DND-41 (cell line): Measurements from ENCODE around the gene IHH.

ENCODE experiments used
- ATAC-seq: fragments of 200-7000 bp; cut with Tn5 transposase; 3 replicates; pipeline ENCODE4 v1.9.1; 2021; ENCODE audit warnings: low read depth; ENCODE audit not compliant: insufficient read depth
- DNase-seq: peaks from one replicate; pipeline ENCODE4 v3.0.0-alpha.2; 2020
- H2AFZ ChIP-seq: 2 replicates; pipeline ENCODE4 v1.6.0; 2012; ENCODE audit warnings: low read depth, low read length
- H3K27ac ChIP-seq: 2 replicates; pipeline ENCODE4 v1.5.1; 2012; ENCODE audit warnings: low read length, inconsistent platforms
- H3K27me3 ChIP-seq: fragments of 200-600 bp; sonication (generic); 2 replicates; pipeline ENCODE4 v1.6.0; 2012; ENCODE audit warnings: low read length, mild to moderate bottlenecking, inconsistent platforms; ENCODE audit not compliant: insufficient read depth, poor library complexity
- H3K36me3 ChIP-seq: 2 replicates; pipeline ENCODE4 v1.5.1; 2012; ENCODE audit warnings: low read length, inconsistent platforms; ENCODE audit not compliant: insufficient read depth
- H3K4me1 ChIP-seq: 2 replicates; pipeline ENCODE4 v1.5.1; 2012; ENCODE audit warnings: mild to moderate bottlenecking, low read length; ENCODE audit not compliant: insufficient read depth
- H3K4me2 ChIP-seq: 2 replicates; pipeline ENCODE4 v1.6.0; 2012; ENCODE audit warnings: mild to moderate bottlenecking, moderate library complexity, low read length, inconsistent platforms; ENCODE audit not compliant: insufficient read depth
- H3K4me3 ChIP-seq, 2 experiments: fragments of 200-600 bp in 1 of 2; shearing (Covaris generic) in 1 of 2; 2 replicates each; pipeline ENCODE4 v1.5.1; 2012 to 2016; ENCODE audit warnings: inconsistent platforms in 2 of 2, low read length in 2 of 2, mild to moderate bottlenecking in 2 of 2, low read depth in 1 of 2, moderate library complexity in 1 of 2
- H3K79me2 ChIP-seq: 2 replicates; pipeline ENCODE4 v1.6.0; 2012; ENCODE audit warnings: low read length, inconsistent platforms; ENCODE audit not compliant: insufficient read depth
- H3K9ac ChIP-seq: 2 replicates; pipeline ENCODE4 v1.6.0; 2012; ENCODE audit warnings: low read depth, mild to moderate bottlenecking, inconsistent platforms, low read length, moderate library complexity
- H3K9me3 ChIP-seq: 2 replicates; pipeline ENCODE4 v1.5.1; 2012; ENCODE audit warnings: low read length, moderate library complexity, mild to moderate bottlenecking, inconsistent platforms; ENCODE audit not compliant: insufficient read depth, severe bottlenecking
- H4K20me1 ChIP-seq: 2 replicates; pipeline ENCODE4 v1.6.0; 2012; ENCODE audit warnings: low read length; ENCODE audit not compliant: insufficient read depth
- EZH2 ChIP-seq: IDR thresholded peaks from 3 replicates; pipeline ENCODE4 v1.6.1; 2012; ENCODE audit warnings: borderline replicate concordance, low read depth, mild to moderate bottlenecking, moderate library complexity, low read length, inconsistent platforms; ENCODE audit not compliant: severe bottlenecking
- TF ChIP-seq, protein P1 (sequence below): IDR thresholded peaks from 2 replicates; pipeline ENCODE4 v1.5.1; 2012; ENCODE audit warnings: borderline replicate concordance, low read length, moderate library complexity, mild to moderate bottlenecking; ENCODE audit not compliant: poor library complexity, severe bottlenecking; ENCODE audit errors: extremely low read depth

The IHH gene

DNA sequence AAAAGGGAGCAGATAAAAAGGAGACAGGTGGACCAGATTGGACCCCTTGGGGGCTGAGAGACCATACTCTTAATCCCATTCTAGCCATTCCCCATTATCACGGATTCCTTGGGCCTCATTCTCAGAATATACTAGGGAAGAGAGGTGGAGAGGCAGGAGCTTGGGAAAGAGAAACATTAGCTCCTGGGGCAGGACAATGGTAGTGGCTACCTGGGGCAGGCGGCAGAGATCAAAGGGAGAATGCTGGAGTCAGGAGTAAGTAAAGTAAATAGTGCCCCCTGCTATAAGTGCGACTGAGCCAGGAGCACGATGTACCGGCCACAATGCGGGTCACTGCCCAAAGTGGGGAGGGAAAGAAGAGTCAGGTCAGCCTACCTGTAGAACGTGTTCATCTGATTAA lies 20.4 kb upstream of the IHH start:
- Histone ChIP-seq H3K4me1 (no peaks in the 10 kb centered on the region), H3K4me2 (no peak overlapping the region), H3K9me3 (no peaks in the 10 kb centered on the region), H3K79me2 (no peaks in the 10 kb centered on the region), H3K27me3 (no peaks in the 10 kb centered on the region), H2AFZ (no peak overlapping the region), H3K27ac (no peak overlapping the region), H4K20me1 (no peaks in the 10 kb centered on the region), H3K36me3 (peaks cover 17% of the 10 kb centered on the region; the same call in 1 of the 2 replicates), H3K9ac (no peak overlapping the region), H3K4me3 (no peak overlapping the region)
- TF ChIP-seq, protein P1, sequence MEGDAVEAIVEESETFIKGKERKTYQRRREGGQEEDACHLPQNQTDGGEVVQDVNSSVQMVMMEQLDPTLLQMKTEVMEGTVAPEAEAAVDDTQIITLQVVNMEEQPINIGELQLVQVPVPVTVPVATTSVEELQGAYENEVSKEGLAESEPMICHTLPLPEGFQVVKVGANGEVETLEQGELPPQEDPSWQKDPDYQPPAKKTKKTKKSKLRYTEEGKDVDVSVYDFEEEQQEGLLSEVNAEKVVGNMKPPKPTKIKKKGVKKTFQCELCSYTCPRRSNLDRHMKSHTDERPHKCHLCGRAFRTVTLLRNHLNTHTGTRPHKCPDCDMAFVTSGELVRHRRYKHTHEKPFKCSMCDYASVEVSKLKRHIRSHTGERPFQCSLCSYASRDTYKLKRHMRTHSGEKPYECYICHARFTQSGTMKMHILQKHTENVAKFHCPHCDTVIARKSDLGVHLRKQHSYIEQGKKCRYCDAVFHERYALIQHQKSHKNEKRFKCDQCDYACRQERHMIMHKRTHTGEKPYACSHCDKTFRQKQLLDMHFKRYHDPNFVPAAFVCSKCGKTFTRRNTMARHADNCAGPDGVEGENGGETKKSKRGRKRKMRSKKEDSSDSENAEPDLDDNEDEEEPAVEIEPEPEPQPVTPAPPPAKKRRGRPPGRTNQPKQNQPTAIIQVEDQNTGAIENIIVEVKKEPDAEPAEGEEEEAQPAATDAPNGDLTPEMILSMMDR = no peak
- no peak for TF ChIP-seq EZH2
- DNase-seq (no peak), ATAC-seq (no peak)

DNA sequence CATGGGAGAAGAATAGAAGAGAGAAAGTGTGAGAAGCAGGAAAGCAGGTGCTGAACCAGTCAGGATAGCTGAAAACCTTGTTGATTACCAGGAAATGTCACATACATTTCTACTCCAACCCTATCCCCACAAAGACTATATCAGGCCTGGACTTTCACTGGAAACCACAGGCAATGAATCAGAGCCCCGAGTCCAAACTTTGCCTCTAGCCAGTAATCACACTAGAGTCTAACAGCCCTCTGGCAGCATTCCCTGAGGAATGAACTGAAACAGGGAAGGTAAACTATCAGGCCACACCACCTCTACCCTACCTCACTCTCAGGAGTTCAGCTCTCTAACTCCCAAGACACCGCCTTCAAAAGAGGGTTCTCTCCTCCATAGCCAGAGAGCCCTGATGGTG lies 18.7 kb upstream of the IHH start:
- Histone ChIP-seq H3K27me3 (no peaks in the 10 kb centered on the region), H3K9ac (no peak overlapping the region), H3K9me3 (no peaks in the 10 kb centered on the region), H4K20me1 (no peaks in the 10 kb centered on the region), H3K4me3 (no peak overlapping the region), H3K4me1 (no peaks in the 10 kb centered on the region), H3K4me2 (no peak overlapping the region), H2AFZ (no peak overlapping the region), H3K79me2 (no peaks in the 10 kb centered on the region), H3K27ac (no peak overlapping the region), H3K36me3 (peaks cover 31% of the 10 kb centered on the region; the same call in 1 of the 2 replicates)
- ATAC-seq = no peak
- DNase-seq = no peak
- no peak for TF ChIP-seq EZH2
- TF ChIP-seq, protein P1 = no peak

DNA sequence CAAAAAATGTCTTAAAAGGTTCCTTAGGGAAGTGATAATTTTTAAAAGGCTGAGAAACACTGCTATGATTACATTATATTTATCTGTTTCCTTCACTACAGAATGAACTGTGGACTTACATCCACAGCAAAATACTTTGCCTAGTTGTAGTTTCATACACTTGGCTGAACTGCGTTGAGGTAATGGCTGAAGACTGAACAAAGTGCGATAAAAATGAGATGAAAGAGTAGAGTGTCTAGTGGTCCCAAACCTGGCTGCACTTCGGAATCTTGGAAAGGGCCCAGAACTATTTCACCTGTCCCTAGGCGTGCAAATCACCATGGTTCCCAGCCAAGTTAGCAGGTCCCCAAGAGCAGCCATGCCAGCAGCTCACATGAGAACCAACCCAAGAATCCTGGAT lies 18.2 kb upstream of the IHH start:
- DNase-seq = no peak
- Histone ChIP-seq H3K4me3 (no peak overlapping the region), H3K36me3 (peaks cover 32% of the 10 kb centered on the region; the same call in 1 of the 2 replicates), H3K4me2 (no peak overlapping the region), H3K9me3 (no peaks in the 10 kb centered on the region), H3K79me2 (no peaks in the 10 kb centered on the region), H3K27ac (no peak overlapping the region), H3K27me3 (no peaks in the 10 kb centered on the region), H2AFZ (no peak overlapping the region), H3K4me1 (no peaks in the 10 kb centered on the region), H3K9ac (no peak overlapping the region), H4K20me1 (no peaks in the 10 kb centered on the region)
- no peak for ATAC-seq
- TF ChIP-seq, protein P1 = no peak
- TF ChIP-seq EZH2 = no peak

DNA sequence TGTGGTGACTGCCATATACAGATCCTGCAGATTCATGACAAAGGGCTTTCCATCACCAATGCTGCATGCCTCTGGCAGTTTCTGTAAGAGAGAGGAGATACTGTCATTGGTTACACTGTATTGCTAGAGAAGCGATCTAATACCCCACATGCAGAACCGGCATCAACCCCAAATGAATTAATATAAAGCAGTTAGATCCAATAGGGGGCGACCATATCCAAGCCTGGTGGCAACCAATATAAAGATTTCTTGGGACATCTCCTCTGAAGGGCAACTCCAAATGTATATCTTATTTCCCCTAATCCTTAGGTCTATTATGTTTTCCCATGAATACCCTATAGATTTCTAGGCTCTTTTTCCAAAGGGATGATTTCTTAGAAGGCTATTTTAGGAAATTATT lies 17.4 kb upstream of the IHH start:
- Histone ChIP-seq H3K79me2 (no peaks in the 10 kb centered on the region), H3K4me1 (no peaks in the 10 kb centered on the region), H4K20me1 (no peaks in the 10 kb centered on the region), H3K27me3 (no peaks in the 10 kb centered on the region), H2AFZ (no peak overlapping the region), H3K4me2 (no peak overlapping the region), H3K9me3 (no peaks in the 10 kb centered on the region), H3K9ac (no peak overlapping the region), H3K36me3 (peaks cover 35% of the 10 kb centered on the region; the same call in 1 of the 2 replicates), H3K27ac (no peak overlapping the region), H3K4me3 (no peak overlapping the region)
- ATAC-seq (no peak), DNase-seq (no peak)
- TF ChIP-seq, protein P1 = no peak
- TF ChIP-seq EZH2 = no peak
